Renal cortical epithelial cell (primary cell): ENCODE data around the gene PPP2R5C. TPM values are rescaled to one million over a fixed set of nuclear protein-coding genes. Genes with fewer than 3 reads are reported as not detected.

Experiments
- DNase-seq: peaks from one replicate; pipeline ENCODE4 v3.0.0-alpha.2; 2011; ENCODE audit warnings: low read depth
- total RNA-seq: library from RNA; depleted of rRNA; stranded (reverse); fragments of >200 nt; gene quantifications from 2 replicates; pipeline ENCODE4 v1.2.3, GENCODE V29; 2014

PPP2R5C gene
- total RNA-seq, 1 donor from 2014 or later, result 96.9 TPM

DNA sequence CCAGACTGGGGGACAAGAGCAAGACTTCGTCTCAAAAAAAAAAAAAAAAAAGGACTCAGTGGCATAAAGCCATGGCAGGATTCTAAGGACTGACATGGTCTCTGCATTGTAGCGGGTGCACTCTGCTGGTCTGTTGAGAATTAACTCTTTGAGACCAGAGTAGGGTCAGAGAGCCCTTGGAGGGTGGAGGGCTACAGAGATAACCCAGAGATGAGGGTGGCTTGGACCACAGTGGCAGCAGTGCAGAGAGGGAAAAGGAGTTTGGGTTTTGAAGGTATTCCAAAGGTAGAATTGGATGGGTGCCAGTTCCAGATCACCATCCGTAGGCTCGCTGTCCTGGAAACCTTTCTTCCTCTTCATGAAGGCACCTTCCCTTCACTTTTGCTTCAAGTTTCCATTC lies 188.6 kb downstream of the PPP2R5C start:
- no peak for DNase-seq

DNA sequence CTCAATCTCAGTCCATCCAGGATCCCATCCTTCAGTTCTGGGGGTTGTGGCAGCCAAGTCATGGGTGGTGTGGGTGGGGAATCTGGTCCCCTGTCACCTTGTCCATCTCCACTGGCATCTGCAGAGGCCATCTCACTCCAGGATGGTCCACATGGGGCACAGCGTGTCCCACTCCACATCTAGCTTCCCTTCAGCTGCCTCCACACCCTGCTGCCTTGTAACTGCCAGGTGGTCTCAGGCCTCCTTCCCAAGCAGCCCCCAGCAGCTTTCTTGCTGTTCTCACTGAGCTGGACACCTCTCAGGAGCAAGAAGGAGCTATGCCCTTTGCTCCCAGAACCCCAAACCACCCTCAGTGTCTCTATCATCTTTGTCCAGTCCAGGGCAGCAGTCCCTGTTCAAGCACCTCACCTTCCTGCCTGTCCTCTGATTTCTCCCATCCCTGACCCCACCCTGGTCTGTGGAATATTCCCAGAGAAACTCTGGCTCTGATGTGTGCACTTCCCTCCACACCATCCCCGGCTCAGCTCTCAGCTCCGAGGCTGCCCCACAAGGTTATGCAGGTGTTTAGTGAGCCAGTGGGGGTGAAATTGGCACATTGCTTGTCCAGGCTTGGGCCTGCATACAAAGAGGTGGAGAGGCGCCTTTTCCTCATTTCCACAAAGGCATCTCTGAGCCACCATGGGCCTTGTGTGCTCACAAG lies 189.2 kb downstream of the PPP2R5C start:
- DNase-seq, result no peak

DNA sequence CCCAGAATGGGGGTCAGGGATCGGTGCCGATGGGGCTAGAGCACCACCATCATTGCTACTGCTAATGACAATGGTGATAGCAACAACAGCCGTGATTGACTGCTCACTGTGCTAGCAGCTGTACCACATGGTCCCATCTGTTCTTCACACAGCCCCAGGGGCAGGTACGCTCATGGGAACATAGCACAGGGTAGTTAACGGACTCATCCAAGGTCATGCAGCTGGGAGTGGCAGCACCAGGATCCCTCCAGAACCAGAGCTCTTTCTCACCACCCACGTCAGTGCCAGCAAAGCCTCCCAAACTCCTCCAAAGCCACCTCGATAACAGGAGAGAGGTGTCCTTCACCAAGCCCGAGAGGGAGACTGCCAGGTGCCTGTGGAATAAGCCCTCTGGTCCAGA lies 191.6 kb downstream of the PPP2R5C start:
- no peak for DNase-seq

DNA sequence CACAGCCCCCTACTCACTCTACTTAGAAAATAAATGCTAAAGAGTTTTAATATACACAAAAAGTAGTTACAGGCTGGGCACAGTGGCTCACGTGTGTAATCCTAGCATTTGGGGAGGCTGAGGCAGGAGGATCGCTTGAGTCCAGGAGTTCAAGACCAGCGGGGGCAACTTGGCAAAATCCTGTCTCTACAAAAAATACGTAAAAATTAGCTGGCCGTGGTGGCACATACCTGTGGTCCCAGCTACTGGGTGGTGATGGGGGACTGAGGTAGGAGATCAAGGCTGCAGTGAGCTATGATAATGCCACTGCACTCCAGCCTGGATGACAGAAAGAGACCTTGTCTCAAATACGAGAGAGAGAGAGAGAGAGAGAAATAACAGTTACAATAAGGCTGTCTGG lies 193.0 kb downstream of the PPP2R5C start:
- no peak for DNase-seq

DNA sequence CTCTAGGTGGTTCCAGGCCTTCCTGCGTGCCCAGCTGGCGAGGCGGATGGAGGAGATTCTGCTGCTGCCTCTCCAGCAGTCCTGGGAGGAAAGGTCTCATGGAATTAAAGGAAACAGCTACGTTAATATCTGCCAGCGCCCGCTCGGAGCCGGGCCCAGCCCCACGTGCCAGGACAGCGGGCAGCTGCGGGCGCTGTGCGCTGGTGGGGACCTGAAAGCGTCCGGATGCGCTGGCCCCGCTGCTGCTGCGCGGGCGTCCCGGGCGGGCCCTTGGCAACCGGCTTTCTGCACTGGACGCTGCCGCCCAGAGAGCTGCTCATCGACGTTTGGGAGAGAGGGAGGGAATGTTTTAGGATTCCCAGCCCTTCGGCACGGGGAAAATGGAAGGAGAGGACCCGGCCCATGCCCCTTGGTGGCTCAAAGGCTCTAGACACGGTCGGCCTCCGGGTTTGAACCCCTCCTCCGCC lies 194.2 kb downstream of the PPP2R5C start:
- no peak for DNase-seq

DNA sequence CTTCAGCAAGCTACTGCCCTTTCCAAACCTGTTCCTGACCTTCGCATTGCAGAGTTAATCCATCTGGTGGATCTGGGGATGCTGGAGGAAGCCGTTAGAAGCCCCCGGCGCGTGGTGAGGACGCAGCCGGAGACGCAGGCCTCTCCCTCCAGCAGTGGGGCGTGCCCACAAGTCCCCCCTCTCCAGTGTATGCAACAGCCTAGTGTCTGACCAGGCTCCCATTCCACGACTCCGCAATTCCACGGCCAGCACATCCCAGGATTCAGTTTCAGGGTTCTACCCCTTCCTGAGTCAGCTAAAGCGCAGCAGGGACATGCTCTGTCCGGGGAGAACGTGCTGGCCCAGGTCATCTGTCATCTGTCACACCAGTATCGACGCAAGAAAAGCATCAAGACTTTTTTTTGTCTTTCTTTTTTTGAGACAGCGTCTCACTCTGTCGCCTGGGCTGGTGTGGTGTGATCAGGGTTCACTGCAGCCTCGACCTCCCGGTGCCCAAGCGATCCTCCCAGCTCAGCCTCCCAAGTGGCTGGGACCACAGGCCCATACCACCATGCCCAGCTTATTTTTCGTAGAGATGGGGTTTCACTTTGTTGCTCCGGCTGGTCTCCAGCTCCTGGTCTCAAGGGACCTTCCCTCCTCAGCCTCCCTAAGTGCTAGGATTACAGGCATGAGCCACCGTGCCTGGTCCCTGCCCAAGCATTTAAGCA lies 194.8 kb downstream of the PPP2R5C start:
- no peak for DNase-seq

DNA sequence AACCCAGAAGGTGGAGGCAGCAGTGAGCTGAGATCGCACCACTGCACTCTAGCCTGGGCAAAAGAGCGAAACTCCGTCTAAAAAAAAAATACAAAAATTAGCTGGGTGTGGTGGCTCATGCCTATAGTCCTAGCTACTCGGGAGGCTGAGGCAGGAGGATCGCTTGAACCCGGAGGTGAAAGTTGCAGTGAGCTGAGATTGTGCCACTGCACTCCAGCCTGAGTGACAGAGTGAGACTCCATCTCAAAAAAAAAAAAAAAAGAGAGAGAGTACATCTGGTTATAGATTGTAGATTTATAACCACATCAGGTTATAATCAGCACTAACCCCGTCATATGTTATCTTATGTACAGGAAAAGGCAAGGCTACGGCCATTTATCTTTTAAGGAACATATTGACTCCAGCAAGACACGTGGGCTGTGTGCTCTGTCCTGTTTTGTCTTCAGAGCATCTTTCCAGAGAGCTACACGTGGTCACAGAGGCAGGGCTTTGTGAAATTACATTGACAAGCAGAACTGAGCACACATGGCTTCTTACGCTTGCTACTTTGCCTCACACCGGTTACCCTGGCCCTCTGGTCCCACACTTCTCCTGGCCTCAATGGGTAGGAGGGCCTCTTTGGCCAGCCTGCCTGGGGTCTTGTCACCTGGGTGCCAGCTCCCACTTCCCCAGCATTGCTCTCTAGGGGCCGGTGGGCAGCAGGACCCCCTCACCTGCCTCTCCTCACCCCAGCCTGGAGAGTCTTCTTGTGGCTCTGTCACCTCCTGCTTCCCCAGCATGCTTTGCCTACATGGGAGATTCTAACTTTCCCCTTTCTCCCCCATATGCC lies 196.1 kb downstream of the PPP2R5C start:
- no peak for DNase-seq

DNA sequence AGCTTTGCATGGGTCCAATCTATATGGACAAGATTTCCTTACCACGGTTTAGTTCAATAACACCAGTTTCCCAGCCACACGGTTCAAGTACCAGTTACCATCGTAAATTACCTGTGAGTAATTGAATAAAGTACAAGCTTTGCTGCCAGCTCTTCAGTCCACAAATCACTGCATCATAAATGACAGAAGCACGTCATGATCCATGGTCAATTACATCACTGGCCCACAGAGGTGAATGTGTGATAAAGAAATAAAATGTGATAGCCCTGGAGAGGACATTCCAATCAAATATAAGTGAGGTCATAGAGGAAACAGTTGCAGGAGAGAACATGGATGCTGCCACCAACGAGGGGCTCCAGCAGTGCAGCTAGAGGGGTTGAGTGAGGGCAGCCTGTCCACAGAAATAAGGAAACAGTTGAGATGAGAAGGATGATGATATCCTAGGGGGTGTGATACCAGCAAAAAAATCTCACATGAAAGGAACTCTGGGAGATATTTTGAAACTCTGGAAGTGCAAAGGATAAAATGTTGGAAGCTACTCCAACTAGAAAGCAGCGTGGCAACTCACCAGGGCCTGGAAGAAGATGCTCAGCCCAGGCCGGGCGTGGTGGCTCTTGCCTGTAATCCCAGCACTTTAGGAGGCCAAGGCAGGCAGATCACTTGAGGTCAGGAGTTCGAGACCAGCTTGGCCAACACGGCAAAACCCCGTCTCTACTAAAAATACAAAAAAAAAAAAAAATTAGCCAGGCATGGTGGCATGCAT lies 197.1 kb downstream of the PPP2R5C start:
- DNase-seq, result no peak

DNA sequence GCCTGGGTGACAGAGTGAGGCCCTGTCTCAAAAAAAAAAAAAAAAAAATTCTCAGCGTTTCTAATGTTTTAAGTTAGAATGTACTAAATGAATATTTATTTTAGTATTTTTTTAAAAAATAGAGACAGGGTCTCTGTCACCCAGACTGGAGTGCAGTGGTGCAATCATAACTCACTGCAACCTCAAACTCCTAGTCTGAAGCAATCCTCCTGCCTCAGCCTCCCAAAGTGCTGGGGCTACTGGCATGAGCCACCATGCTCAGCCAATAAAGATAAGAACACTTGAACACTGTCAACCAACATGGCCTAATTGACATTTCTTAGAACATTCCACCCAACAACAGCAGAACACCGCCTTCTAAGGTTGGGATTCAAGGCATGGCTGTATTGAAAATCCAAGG lies 197.8 kb downstream of the PPP2R5C start:
- no peak for DNase-seq

DNA sequence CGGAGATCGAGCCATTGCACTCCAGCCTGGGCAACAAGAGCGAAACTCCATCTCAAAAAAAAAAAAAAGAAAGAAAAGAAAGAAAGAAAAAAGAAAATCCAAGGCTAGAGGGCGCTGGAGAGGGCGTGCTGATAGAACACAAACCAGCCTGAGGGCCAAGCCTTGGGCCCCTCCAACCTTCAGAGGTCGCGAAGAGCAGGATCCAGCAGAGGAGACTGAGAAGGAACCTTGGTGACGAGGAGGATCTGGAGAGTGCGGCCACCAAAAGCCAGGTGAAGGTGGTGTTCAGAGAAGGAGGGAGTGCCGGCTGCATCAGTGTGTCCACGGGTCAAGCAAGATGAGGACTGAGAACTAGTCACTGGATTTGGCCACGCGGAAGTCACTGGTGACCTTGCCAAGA lies 198.7 kb downstream of the PPP2R5C start:
- DNase-seq, result no peak

DNA sequence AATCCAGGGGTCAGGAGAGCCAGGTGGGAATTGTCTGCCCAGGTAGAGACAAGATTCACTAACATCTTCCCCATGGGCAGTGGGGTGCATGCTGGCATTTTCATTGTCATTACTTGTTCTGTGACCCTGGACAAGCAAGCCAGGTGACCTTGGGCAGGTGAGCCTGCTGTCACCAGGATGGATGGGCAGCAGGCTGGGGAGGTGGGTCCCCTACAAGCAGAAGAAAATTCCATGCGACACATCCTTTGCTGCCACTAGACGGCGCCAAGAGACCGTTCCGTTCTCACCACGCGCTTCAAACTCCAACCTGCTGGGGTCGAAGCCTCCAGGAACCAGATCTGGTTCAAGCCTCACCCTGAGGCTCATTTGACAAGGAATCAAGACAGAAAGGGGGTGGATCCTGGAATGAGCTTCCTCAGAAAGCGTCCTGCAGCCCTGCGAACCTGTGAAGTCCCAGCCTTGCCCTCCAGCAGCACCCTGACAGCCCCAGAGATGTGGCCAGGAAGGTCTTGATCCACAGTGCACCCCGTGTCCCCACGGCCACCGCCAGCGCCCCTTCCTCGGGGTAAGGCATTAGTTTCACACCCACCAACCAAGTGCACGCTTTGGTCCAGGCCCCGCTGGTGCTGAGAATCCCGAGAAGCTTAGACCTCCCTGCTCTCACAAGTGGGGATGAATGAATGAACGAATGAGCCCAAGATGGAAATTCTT lies 199.7 kb downstream of the PPP2R5C start:
- peak; percentile 69 for DNase-seq

DNA sequence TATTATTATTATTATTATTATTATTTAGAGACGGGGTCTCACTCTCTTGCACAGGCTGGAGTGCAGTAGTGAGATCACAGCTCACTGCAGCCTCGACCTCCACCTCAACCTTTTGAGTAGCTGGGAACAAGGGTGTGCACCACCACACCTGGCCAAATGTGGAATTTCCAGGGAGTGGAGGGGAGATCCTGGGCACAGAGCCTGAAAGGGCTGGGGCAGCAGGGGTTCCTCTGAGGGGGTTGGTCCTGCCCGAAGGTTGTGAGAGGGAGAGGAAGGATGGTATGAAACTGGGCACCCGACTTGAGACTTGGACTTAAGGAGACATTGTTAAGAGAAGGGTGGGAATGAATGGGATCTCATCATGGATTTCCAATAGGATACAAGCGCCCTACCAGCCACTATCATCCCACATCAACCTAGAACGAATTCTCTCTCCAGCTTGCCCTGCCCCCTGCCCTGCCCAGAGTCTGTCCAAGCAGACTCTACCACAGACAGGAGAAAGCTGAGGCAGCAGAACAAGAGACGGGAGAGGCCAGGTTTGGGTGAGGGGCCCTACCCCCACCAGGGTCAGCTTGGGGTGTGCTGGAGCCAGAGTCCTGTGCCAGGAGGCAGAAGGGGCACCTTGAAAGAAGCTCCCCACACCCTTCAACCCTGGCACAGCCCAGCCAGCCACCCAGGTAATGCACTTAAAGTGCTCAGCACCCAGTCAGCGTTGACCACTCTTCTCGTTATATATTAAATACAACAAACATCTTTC lies 200.4 kb downstream of the PPP2R5C start:
- DNase-seq, result no peak

DNA sequence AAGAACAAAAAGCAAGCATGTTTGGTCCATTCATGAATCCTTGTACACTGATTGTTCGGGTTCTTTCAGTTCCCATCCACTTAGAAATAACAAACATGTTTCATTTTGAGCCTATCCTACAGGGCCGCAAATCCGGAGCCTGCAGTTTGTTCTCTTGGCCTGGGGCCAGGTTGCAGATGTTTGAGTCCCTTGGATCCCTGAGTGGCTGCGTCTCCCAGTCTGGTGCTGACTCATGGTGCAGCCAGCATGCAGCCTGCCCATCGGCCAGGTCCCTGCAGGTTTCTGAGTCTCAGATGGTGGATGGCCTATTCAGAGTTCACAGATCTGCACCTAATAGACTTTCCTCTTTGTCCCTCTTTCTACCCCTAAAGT lies 201.0 kb downstream of the PPP2R5C start:
- peak; percentile 73 for DNase-seq

DNA sequence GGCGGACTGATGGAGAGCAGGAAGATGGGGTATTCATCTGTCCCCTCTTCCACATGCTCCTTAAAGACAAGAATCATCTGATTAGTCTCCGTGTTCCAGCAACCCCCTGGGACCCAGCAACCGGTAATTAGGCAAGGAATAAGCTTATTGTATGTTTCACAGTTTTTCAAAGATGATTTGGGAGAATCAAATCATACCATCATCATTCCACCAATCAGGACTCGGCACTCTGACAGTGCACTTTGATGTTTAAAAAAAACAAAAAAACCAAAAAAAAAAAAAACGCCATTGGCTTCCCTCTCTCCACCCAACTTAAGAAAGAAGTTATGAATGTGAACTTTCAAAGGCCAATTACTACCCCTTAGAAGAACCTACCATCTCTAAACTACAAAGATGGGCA lies 201.5 kb downstream of the PPP2R5C start:
- no peak for DNase-seq

DNA sequence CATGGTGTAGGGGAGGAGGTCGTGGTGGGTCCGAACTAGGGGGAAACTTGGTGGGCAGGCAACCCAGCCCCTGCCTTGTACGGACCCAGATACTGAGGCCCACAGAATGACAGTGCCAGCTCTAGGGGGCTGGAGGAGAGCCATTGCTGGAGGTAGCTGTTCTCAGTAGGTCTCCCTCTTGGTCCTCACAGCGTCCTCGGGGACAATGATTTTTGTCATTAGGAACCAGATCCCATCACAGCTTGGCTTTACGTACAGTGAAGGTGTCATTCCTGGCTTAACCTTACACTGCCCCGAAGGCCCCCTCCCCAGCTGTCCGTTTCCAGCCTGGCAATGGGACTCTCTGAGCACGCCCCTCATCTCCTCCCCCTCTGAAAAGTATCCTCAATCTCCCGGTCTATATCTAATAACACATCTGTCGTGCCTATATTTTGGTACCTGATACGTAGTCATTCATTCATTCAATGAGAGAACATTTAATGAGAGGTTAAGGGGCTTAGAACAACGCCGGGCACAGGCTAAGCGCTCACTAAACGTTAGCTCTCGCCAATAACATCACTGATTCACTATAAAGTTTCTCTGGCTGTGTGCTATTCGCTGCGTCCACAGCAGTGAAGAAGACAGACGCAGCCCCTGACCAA lies 202.3 kb downstream of the PPP2R5C start:
- no peak for DNase-seq

DNA sequence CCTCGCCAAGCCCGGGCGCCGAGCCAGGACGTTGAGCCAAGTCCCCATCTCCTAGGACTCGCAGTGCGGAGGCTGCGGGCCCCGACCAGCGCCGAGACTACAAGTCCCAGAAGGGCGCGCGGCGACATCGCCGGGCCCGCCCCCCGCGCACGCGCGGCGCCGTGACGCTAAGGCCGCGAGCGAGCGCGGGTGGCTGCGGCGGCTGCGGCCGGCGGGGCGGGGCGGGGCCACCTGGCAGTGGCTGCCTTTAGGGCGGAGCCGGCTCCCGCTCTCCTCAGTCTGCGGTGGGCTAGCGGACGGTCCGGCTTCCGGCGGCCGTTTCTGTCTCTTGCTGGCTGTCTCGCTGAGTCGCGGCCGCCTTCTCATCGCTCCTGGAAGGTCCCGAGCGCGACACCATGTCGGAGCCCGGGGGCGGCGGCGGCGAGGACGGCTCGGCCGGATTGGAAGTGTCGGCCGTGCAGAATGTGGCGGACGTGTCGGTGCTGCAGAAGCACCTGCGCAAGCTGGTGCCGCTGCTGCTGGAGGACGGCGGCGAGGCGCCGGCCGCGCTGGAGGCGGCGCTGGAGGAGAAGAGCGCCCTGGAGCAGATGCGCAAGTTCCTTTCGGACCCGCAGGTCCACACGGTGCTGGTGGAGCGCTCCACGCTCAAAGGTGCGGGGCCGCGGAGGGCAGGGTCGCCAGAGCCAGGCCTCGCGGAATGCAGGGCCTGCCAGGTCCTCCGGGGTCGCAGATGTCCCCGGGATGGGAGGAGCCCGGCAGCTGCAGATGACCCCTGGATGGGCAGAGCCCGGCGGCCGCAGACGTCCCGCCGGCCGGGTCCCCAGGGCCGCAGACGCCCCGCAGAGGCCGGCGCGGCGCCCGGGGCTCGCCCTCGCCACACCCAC lies 203.0 kb downstream of the PPP2R5C start, which contains the start of gene DYNC1H1:
Gene DYNC1H1, plus strand, starts transcription at position 277 of the 884 bp plus-strand sequence. Its CDS starts 119 bp downstream, at position 396.
- peak; percentile 61 for DNase-seq

DNA sequence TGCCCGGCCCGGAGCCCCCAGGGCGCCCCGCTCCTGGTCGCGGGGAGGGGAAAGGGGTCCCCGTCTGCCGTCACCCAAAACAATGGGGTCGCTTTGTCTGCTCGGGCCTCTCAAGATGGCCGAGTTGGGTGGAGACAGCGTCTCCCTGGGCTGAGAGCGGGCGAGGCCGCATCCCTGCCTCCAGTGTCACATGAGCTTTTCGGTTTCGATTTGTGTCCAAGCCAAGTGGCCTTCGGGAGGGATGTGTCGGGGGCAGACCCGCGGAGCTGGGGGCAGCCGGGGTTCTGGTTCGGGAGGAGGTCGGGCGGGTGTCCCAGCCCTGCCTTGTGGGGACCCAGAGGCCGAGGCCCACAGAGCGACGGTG lies 203.7 kb downstream of the PPP2R5C start:
- DNase-seq, result no peak

DNA sequence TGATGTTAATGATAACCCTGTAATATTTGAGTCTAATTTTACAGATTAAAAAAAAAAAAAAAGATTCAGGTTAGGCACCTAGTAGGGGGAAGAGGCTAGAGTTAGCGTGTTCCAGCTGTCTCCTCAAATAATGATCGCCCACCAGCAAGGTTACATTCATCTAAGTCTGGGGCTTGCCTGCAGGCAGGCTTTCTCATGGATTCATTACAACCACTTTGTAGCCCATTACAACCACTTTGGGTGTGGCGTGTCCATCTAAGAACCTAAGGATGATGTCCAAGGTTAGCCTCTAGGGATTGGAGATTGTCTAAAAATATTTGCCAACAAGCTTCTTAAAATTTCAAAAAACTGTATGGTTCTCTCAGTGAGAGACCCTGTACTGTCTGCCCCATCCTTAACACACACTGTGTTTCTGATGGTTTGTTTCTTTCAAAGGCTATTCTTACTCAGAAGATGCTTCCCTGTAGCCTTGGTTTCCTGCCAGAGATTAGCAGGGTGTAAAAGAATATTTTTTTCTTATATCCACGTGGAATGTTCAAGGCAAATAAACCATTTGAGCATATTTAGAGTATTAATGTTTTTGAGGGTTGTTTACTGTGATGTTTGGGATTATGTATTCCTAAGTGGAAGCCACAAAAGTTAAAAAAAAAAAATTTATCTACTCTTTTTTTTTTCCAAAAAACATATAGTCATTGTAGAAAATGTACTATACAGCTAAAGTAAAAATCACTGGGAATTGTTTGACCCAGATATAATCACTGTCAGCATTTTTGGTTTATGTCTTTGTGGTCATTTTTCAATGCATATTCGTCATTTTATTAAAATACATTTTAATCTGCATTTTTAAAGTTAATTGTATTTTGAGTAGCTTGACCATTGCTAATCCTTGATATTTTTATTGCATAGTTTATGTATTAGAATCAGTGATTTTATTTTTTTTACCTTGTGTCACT lies 204.5 kb downstream of the PPP2R5C start:
- no peak for DNase-seq
